Smooth muscle cell (in vitro differentiated cells): ENCODE data around the gene GNG2. TPM values are rescaled to one million over a fixed set of nuclear protein-coding genes. Genes with fewer than 3 reads are reported as not detected.

ENCODE experiments used
- DNase-seq: peaks from one replicate; lab custom pipeline; 2025; ENCODE audit not compliant: unreplicated experiment; lab: John Stamatoyannopoulos, UW
- H2AFZ ChIP-seq: fragments of 200-600 bp; sonication (generic); 2 replicates; pipeline ENCODE4 v1.6.0; 2016; ENCODE audit warnings: antibody characterized with exemption, low read depth, mild to moderate bottlenecking
- H3F3A ChIP-seq: fragments of 200-600 bp; sonication (generic); 2 replicates; pipeline ENCODE4 v1.6.0; 2017; ENCODE audit warnings: antibody characterized with exemption, low read depth
- H3K27ac ChIP-seq: fragments of 200-600 bp; sonication (generic); 2 replicates; pipeline ENCODE4 v1.5.1; 2016; ENCODE audit warnings: low read depth, mild to moderate bottlenecking
- H3K27me3 ChIP-seq: fragments of 200-600 bp; sonication (generic); 2 replicates; pipeline ENCODE4 v1.6.1; 2016; ENCODE audit warnings: low read depth, mild to moderate bottlenecking
- H3K36me3 ChIP-seq: fragments of 200-600 bp; sonication (generic); 2 replicates; pipeline ENCODE4 v1.5.1; 2016; ENCODE audit warnings: low read depth
- H3K4me1 ChIP-seq: fragments of 200-600 bp; sonication (generic); 2 replicates; pipeline ENCODE4 v1.5.1; 2016; ENCODE audit warnings: low read depth
- H3K4me2 ChIP-seq: fragments of 200-600 bp; sonication (generic); 2 replicates; pipeline ENCODE4 v1.6.0; 2016; ENCODE audit warnings: mild to moderate bottlenecking
- H3K4me3 ChIP-seq: fragments of 200-600 bp; sonication (generic); 2 replicates; pipeline ENCODE4 v1.5.1; 2016; ENCODE audit warnings: mild to moderate bottlenecking
- H3K79me2 ChIP-seq: fragments of 200-600 bp; sonication (generic); 2 replicates; pipeline ENCODE4 v1.6.0; 2016; ENCODE audit warnings: low read depth, mild to moderate bottlenecking
- H3K9ac ChIP-seq: fragments of 200-600 bp; sonication (generic); 2 replicates; pipeline ENCODE4 v1.6.0; 2016; ENCODE audit warnings: low read depth
- H3K9me3 ChIP-seq: fragments of 200-600 bp; sonication (generic); replicated peaks from 2 replicates; pipeline ENCODE4 v1.5.1; 2016; ENCODE audit warnings: low read depth
- H4K20me1 ChIP-seq: fragments of 200-600 bp; sonication (generic); 2 replicates; pipeline ENCODE4 v1.6.0; 2016; ENCODE audit warnings: low read depth
- WGBS: methylation state at CpG from one replicate; pipeline ENCODE4 v1.1.7; 2016; ENCODE audit warnings: low lambda C conversion rate; 5-methylcytosine and 5-hydroxymethylcytosine counted together
- polyA plus RNA-seq: library from polyadenylated mRNA; unstranded; fragments of >200 nt; fragmentation: Nextera tagmentation; extraction: Ambion mirVana; gene quantifications from 2 replicates; pipeline ENCODE4 v1.2.1, GENCODE V29; 2016
- total RNA-seq: library from RNA; depleted of rRNA; stranded (reverse); fragments of >200 nt; gene quantifications from 2 replicates; pipeline ENCODE4 v1.2.3, GENCODE V29; 2014
- TF ChIP-seq, protein P1 (sequence below): fragments of 200-600 bp; sonication (generic); IDR thresholded peaks from 2 replicates; pipeline ENCODE4 v1.5.1; 2017; ENCODE audit warnings: borderline replicate concordance, mild to moderate bottlenecking, antibody characterized with exemption; ENCODE audit not compliant: insufficient read depth, poor library complexity, severe bottlenecking

Gene GNG2
- total and polyA plus RNA-seq, 2 experiments from 2014 or later = 83.6 to 128 TPM

DNA sequence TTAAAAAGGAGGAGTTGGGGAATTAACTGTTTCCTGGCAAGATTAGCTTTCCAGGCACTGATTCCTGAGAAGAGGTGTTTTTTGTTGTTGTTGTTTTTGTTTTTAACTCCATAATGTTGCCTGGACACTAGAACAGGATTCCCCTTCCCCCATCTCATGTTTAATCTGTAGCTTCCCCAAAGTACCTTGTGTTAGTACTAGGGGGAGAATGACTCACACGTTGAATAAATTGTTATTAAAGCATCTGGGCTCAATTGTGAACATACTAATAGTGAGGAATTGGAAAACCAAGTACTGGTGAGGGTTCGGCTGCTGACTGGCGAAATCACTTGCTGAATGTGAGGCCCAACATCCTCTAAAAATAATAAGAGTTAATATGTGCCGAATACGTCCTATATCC lies 1.3 kb upstream of the GNG2 start:
- no peaks in the 10 kb centered on the region for H3K27me3 ChIP-seq
- no peaks in the 10 kb centered on the region for H4K20me1 ChIP-seq
- no peaks in the 10 kb centered on the region for H3K36me3 ChIP-seq
- TF ChIP-seq, protein P1, sequence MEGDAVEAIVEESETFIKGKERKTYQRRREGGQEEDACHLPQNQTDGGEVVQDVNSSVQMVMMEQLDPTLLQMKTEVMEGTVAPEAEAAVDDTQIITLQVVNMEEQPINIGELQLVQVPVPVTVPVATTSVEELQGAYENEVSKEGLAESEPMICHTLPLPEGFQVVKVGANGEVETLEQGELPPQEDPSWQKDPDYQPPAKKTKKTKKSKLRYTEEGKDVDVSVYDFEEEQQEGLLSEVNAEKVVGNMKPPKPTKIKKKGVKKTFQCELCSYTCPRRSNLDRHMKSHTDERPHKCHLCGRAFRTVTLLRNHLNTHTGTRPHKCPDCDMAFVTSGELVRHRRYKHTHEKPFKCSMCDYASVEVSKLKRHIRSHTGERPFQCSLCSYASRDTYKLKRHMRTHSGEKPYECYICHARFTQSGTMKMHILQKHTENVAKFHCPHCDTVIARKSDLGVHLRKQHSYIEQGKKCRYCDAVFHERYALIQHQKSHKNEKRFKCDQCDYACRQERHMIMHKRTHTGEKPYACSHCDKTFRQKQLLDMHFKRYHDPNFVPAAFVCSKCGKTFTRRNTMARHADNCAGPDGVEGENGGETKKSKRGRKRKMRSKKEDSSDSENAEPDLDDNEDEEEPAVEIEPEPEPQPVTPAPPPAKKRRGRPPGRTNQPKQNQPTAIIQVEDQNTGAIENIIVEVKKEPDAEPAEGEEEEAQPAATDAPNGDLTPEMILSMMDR = no peak
- 83% methylated on average over 5 of the region's 5 CpGs for WGBS
- no peak overlapping the region for H3K4me2 ChIP-seq
- no peak overlapping the region for H2AFZ ChIP-seq
- H3K4me3 ChIP-seq = no peak overlapping the region
- H3K9me3 ChIP-seq = no peaks in the 10 kb centered on the region
- peaks cover 36% of the 10 kb centered on the region for H3K4me1 ChIP-seq
- peaks cover 6% of the 10 kb centered on the region for H3F3A ChIP-seq
- H3K27ac ChIP-seq = no peak overlapping the region
- no peak overlapping the region for H3K9ac ChIP-seq
- H3K79me2 ChIP-seq = peaks cover 32% of the 10 kb centered on the region
- no peak for DNase-seq

GRCh38 chr14:51860825-51861499 lies 550 bp downstream of the GNG2 start:
- Histone ChIP-seq H4K20me1 (peaks cover 2% of the 10 kb centered on the region), H3K4me1 (peaks cover 46% of the 10 kb centered on the region), H3K27ac (peak overlapping the region; percentile 76), H3K79me2 (peaks cover 49% of the 10 kb centered on the region), H3F3A (peaks cover under 1% of the 10 kb centered on the region), H3K4me3 (peak overlapping the region; percentile 66), H3K9ac (peak overlapping the region; percentile 70), H3K36me3 (no peaks in the 10 kb centered on the region), H3K27me3 (no peaks in the 10 kb centered on the region), H3K9me3 (no peaks in the 10 kb centered on the region), H2AFZ (peak overlapping the region; percentile 89), H3K4me2 (peak overlapping the region; percentile 90)
- DNase-seq = no peak
- WGBS = 3% methylated on average over 12 of the region's 12 CpGs
- TF ChIP-seq, protein P1 = no peak

GRCh38 chr14:51862176-51862796 lies 1.9 kb downstream of the GNG2 start:
- Histone ChIP-seq H3K4me3 (peak overlapping the region; percentile 66), H3K9ac (peak overlapping the region; percentile 70), H3K36me3 (no peaks in the 10 kb centered on the region), H3K27ac (peak overlapping the region; percentile 76), H3F3A (no peaks in the 10 kb centered on the region), H3K79me2 (peaks cover 62% of the 10 kb centered on the region), H3K4me1 (peaks cover 55% of the 10 kb centered on the region), H3K4me2 (peak overlapping the region; percentile 90), H3K27me3 (no peaks in the 10 kb centered on the region), H2AFZ (no peak overlapping the region), H4K20me1 (peaks cover 10% of the 10 kb centered on the region), H3K9me3 (no peaks in the 10 kb centered on the region)
- TF ChIP-seq, protein P1 = no peak
- no peak for DNase-seq
- 63% methylated on average over 5 of the region's 5 CpGs for WGBS
